ENCODE data around the gene BBIP1. TPM values are rescaled to one million over a fixed set of nuclear protein-coding genes. Genes with fewer than 3 reads are reported as not detected.

Gene BBIP1
- total RNA-seq, 1 donor = 38.1 TPM

- H3K4me3 ChIP-seq (ENCODE audit: low read depth, low read length) = no peak overlapping the region
- TF ChIP-seq CTCF (IDR thresholded peaks at IDR 0.05; ENCODE audit: insufficient read depth, low read length) = no peak
- peak; percentile 82 for DNase-seq (ENCODE audit: low read depth)
Observed at GRCh38 chr10:110901954-110902819, 16.8 kb downstream of the BBIP1 start.

- TF ChIP-seq CTCF (IDR thresholded peaks at IDR 0.05; ENCODE audit: insufficient read depth, low read length) = no peak
- no peak for DNase-seq (ENCODE audit: low read depth)
- H3K4me3 ChIP-seq (ENCODE audit: low read depth, low read length) = no peak overlapping the region
Observed at GRCh38 chr10:110900983-110901382, 18.0 kb downstream of the BBIP1 start.

GRCh38 chr10:110898391-110898790 lies 20.6 kb downstream of the BBIP1 start:
- TF ChIP-seq CTCF (IDR thresholded peaks at IDR 0.05; ENCODE audit: insufficient read depth, low read length) = no peak
- DNase-seq (ENCODE audit: low read depth) = peak; percentile 31
- H3K4me3 ChIP-seq (ENCODE audit: low read depth, low read length) = no peak overlapping the region

- no peak overlapping the region for H3K4me3 ChIP-seq (ENCODE audit: low read depth, low read length)
- TF ChIP-seq CTCF (IDR thresholded peaks at IDR 0.05; ENCODE audit: insufficient read depth, low read length) = no peak
- DNase-seq (ENCODE audit: low read depth) = no peak
Observed at GRCh38 chr10:110897184-110897583, 21.8 kb downstream of the BBIP1 start.

GRCh38 chr10:110893559-110894179 lies 25.3 kb downstream of the BBIP1 start:
- TF ChIP-seq CTCF (IDR thresholded peaks at IDR 0.05; ENCODE audit: insufficient read depth, low read length) = peak; percentile 52
- H3K4me3 ChIP-seq (ENCODE audit: low read depth, low read length) = no peak overlapping the region
- peak; percentile 65 for DNase-seq (ENCODE audit: low read depth)

- TF ChIP-seq CTCF (IDR thresholded peaks at IDR 0.05; ENCODE audit: insufficient read depth, low read length) = no peak
- no peak overlapping the region for H3K4me3 ChIP-seq (ENCODE audit: low read depth, low read length)
- no peak for DNase-seq (ENCODE audit: low read depth)
Observed at GRCh38 chr10:110892602-110893288, 26.2 kb downstream of the BBIP1 start.

Measured in fibroblast of the aortic adventitia (primary cell).